GM12872 (cell line): ENCODE results near the gene YIPF5.

Source experiments
- TF ChIP-seq, protein P1 (sequence below): IDR thresholded peaks from 3 replicates; pipeline ENCODE4 v1.5.1; 2011; ENCODE audit warnings: low read depth, mild to moderate bottlenecking, low read length, moderate library complexity; ENCODE audit not compliant: insufficient read depth

YIPF5 gene

DNA sequence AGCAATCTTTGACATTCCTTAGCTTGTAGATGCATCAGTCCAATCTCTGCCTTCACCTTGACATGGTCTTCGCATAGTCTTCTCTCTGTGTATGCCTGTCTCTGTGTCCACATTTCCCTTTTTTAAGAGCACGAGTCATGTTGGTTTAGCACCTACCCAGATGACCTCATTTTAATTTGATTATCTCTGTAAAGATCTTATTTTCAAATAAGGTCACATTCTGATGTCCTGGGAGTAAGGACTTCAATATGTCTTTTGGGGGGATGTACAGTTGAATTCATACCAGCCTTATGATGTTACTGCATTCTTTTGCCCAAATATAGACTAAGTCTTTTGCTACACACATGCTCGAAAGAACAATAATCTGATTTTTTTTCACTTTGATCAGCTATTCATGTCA, 7.1 kb upstream of the YIPF5 start:
- TF ChIP-seq, protein P1, sequence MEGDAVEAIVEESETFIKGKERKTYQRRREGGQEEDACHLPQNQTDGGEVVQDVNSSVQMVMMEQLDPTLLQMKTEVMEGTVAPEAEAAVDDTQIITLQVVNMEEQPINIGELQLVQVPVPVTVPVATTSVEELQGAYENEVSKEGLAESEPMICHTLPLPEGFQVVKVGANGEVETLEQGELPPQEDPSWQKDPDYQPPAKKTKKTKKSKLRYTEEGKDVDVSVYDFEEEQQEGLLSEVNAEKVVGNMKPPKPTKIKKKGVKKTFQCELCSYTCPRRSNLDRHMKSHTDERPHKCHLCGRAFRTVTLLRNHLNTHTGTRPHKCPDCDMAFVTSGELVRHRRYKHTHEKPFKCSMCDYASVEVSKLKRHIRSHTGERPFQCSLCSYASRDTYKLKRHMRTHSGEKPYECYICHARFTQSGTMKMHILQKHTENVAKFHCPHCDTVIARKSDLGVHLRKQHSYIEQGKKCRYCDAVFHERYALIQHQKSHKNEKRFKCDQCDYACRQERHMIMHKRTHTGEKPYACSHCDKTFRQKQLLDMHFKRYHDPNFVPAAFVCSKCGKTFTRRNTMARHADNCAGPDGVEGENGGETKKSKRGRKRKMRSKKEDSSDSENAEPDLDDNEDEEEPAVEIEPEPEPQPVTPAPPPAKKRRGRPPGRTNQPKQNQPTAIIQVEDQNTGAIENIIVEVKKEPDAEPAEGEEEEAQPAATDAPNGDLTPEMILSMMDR, result no peak

DNA sequence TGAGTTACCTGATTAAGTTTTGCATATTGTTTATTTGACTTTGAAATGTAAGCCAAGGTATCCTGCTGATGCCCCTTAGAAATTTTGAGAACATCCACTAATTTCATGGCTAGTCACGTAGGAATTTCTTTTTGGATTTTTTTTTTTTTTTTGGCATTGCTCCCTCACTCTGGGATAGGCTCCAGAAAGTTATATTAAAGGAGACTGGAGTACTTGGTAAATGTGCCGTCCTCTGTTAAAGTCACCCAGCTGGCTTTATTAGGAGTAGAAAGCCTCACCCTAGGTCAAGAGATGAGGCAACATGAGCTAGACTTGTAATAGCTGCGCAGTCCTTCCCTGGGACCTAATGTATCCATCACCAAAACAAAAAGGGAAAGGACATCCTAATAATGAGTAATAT, 3.3 kb upstream of the YIPF5 start:
- TF ChIP-seq, protein P1, result no peak

DNA sequence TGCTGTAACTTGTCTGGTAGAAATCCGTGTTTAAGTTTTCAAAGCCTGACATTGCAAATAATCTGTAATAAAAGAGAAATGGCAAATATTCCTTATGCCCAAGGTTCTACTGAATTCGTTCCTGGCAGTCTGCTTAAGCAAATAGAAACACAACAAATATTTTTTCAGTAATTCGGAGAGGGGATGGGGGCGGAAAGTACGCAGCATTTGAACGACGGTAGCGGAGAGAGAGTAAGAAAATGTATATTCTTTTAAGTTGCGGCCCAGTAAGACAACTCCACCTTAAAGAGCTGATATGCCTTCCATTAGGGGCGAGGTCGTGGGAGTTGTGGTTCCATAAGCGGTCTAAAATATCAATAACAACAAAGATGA, 569 bp downstream of the YIPF5 start:
- TF ChIP-seq, protein P1, result no peak

DNA sequence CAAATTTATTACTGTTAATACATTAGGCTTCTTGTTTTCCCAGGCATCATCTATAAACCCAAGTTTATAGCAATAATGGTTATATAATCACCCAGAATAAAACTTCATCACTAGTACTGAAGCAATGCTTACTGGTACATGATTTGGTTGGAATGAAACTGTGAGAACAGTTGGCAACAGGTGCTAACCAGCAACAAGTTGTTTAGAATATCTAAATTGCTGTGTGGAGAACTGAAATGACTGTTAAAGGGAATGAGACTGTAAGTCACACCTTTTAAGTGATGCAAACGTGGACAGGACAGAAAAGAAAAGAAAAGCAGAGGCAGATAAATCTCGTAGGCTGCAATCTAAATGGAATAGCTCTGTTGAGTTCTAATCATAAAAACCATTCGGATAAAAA, 2.5 kb downstream of the YIPF5 start:
- TF ChIP-seq, protein P1, result no peak

DNA sequence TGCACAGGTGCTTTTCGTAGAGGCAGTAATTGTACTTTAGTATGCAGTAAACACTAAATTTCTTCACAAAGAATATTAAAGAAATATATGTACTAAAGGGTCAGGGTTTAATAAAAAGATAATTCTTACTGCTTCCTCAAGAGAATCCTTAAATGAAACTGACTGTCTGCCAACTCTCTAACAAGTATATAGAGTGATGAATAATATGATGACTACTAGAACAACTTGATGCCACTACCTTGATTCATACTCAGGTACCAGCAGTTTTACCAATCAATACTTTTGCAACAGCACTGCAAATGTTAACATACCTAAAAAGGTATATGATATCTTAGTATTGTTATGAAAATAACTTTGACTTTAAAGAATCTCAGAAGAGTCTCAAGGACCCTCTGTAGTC, 3.8 kb downstream of the YIPF5 start:
- TF ChIP-seq, protein P1, result no peak

DNA sequence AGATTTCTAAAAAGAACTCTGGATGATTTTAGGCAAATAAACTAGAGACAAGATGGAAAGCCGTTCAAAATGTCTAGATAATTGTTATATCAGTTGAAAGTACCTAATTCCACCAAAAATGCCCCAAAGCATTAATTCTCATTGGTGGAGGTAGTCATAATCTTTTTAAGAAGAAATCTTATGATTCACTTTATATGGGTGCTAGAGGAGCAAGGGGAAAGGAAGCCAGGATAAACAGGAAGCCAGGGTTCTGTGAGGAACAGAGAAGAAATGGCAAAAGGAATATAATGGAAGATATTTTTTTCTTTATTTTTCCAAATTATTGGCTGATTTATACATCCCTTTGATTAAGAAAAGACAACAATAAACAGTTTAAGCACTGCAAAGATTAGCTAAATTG, 7.8 kb downstream of the YIPF5 start:
- TF ChIP-seq, protein P1, result no peak

DNA sequence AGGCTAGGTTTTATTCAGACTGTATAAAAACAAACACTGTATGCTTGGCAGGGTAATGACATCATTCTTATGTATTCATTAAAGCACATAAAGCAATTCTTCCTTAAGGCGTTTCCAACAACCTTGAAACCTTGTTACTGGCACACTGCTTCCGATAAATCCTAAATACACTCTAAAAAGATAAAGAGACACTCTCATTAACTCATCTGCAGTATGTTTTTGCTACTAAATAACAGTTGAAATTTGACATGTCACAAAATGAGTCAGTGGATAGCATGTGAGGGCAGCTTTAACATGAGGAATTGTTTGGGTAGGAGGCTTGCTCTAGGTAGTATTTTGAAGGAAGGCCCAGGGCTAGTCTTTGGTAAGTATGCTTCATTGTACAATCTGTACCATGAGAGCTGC, 13.7 kb downstream of the YIPF5 start:
- TF ChIP-seq, protein P1, result no peak

DNA sequence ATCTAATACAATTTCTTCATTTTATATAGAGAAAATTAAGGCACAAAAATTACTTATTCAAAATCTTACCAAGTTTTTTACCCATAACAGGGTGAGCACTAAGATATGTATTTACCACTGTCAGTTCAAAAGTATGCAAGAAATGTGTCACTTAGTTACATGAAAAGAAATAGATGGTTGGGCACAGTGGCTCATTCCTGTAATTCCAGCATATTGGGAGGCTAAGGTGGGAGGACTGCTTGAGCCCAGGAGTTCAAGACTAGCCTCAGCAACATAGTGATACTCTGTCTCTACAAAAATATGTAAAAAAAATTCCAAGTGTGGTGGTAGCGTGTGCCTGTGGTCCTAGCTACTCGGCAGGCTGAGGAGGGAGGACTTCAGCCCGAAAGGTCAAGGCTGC, 19.4 kb downstream of the YIPF5 start:
- TF ChIP-seq, protein P1, result no peak
